ENCODE data around the gene AKNA.

The AKNA gene

DNA sequence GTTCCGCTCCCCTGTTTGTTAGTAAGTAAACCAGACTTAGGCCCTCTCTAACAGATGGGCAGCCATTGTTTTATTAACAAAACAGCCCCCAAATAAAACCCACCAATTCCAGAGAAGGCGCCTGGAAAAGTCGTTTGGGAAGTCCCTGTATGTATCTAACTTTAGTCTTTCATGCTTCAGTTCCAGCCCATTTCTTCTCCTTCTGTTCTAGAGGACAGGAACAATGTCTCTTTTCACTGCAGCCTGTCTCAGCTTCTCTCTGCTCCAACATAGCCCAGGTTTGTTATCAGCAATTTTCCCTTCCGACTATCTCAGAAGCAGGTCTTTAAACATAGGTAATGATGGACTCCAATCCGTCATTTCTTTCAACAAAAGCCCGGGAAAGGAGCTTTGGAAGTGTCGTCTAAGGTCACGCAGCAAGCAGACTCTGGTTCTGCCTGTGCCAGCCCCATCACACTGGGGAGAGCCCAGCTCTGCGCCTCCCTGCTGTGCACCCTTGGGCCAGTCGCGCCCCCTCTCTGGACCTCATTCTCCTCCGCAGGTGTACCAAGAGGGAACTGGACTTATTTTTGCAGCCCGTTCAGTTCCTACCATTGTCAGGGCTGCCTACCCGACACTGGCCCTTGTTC lies 9.6 kb upstream of the AKNA start:
- Histone ChIP-seq H3K9ac (ENCODE audit: low read depth in 1 of 2, low read length in 2 of 2) (peak overlapping the region; percentile 71 to 77), H3K27ac (ENCODE audit: low read depth in 2 of 2, low read length in 2 of 2) (peak overlapping the region; percentile 90 to 95), H3K4me1 (ENCODE audit: control insufficient read depth in 2 of 2, insufficient read depth in 2 of 2, low read length in 2 of 2) (peaks cover 48 to 49% of the 10 kb centered on the region in 2 donors), H3K4me3 (ENCODE audit: low read length in 2 of 2) (peak overlapping the region; percentile 88 to 96), H3K36me3 (ENCODE audit: control insufficient read depth in 2 of 2, insufficient read depth in 2 of 2, low read length in 2 of 2) (no peaks in the 10 kb centered on the region), H3K27me3 (ENCODE audit: control insufficient read depth in 2 of 2, insufficient read depth in 2 of 2, low read length in 2 of 2) (no peaks in the 10 kb centered on the region), H3K9me3 (ENCODE audit: control insufficient read depth in 2 of 2, low read length in 2 of 2) (no peaks in the 10 kb centered on the region)

- Histone ChIP-seq H3K9ac (ENCODE audit: low read depth in 1 of 2, low read length in 2 of 2) (peak overlapping the region; percentile 71 to 77), H3K4me1 (ENCODE audit: control insufficient read depth in 2 of 2, insufficient read depth in 2 of 2, low read length in 2 of 2) (peaks cover 52% of the 10 kb centered on the region in 2 donors), H3K9me3 (ENCODE audit: control insufficient read depth in 2 of 2, low read length in 2 of 2) (no peaks in the 10 kb centered on the region), H3K4me3 (ENCODE audit: low read length in 2 of 2) (peak overlapping the region; percentile 88 to 96), H3K36me3 (ENCODE audit: control insufficient read depth in 2 of 2, insufficient read depth in 2 of 2, low read length in 2 of 2) (no peaks in the 10 kb centered on the region), H3K27me3 (ENCODE audit: control insufficient read depth in 2 of 2, insufficient read depth in 2 of 2, low read length in 2 of 2) (no peaks in the 10 kb centered on the region), H3K27ac (ENCODE audit: low read depth in 2 of 2, low read length in 2 of 2) (peak overlapping the region in 1 of 2 donors; percentile 95)
These were observed 8.9 kb upstream of the AKNA start for GRCh38 chr9:114396558-114397218.

- Histone ChIP-seq H3K9ac (ENCODE audit: low read depth in 1 of 2, low read length in 2 of 2) (no peak overlapping the region), H3K4me3 (ENCODE audit: low read length in 2 of 2) (no peak overlapping the region), H3K4me1 (ENCODE audit: control insufficient read depth in 2 of 2, insufficient read depth in 2 of 2, low read length in 2 of 2) (peaks cover 43 to 45% of the 10 kb centered on the region in 2 donors), H3K27me3 (ENCODE audit: control insufficient read depth in 2 of 2, insufficient read depth in 2 of 2, low read length in 2 of 2) (no peaks in the 10 kb centered on the region), H3K9me3 (ENCODE audit: control insufficient read depth in 2 of 2, low read length in 2 of 2) (no peaks in the 10 kb centered on the region), H3K27ac (ENCODE audit: low read depth in 2 of 2, low read length in 2 of 2) (no peak overlapping the region), H3K36me3 (ENCODE audit: control insufficient read depth in 2 of 2, insufficient read depth in 2 of 2, low read length in 2 of 2) (no peaks in the 10 kb centered on the region)
These were observed 8.0 kb upstream of the AKNA start for GRCh38 chr9:114395768-114396167.

DNA sequence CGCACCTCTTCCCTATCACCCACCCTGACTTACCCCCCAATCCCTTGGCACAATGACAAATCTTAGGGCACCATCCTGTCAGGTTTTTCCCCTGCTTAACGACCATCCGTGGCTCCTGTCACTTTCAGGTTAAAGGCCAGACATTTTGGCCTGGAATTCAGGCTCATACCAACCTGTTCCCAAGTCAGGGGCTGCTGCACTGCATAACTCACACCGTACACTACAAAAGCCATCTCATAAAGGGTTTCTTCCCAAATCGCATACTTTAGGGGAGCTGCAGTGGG lies 7.5 kb upstream of the AKNA start:
- H3K27me3 ChIP-seq (ENCODE audit: control insufficient read depth in 2 of 2, insufficient read depth in 2 of 2, low read length in 2 of 2), result no peaks in the 10 kb centered on the region
- H3K36me3 ChIP-seq (ENCODE audit: control insufficient read depth in 2 of 2, insufficient read depth in 2 of 2, low read length in 2 of 2), result no peaks in the 10 kb centered on the region
- no peaks in the 10 kb centered on the region for H3K9me3 ChIP-seq (ENCODE audit: control insufficient read depth in 2 of 2, low read length in 2 of 2)
- H3K4me1 ChIP-seq (ENCODE audit: control insufficient read depth in 2 of 2, insufficient read depth in 2 of 2, low read length in 2 of 2), result peaks cover 45 to 48% of the 10 kb centered on the region in 2 donors
- H3K9ac ChIP-seq (ENCODE audit: low read depth in 1 of 2, low read length in 2 of 2), result peak overlapping the region; percentile 15 to 58
- H3K4me3 ChIP-seq (ENCODE audit: low read length in 2 of 2), result peak overlapping the region in 1 of 2 donors; percentile 17
- peak overlapping the region; percentile 40 to 61 for H3K27ac ChIP-seq (ENCODE audit: low read depth in 2 of 2, low read length in 2 of 2)

DNA sequence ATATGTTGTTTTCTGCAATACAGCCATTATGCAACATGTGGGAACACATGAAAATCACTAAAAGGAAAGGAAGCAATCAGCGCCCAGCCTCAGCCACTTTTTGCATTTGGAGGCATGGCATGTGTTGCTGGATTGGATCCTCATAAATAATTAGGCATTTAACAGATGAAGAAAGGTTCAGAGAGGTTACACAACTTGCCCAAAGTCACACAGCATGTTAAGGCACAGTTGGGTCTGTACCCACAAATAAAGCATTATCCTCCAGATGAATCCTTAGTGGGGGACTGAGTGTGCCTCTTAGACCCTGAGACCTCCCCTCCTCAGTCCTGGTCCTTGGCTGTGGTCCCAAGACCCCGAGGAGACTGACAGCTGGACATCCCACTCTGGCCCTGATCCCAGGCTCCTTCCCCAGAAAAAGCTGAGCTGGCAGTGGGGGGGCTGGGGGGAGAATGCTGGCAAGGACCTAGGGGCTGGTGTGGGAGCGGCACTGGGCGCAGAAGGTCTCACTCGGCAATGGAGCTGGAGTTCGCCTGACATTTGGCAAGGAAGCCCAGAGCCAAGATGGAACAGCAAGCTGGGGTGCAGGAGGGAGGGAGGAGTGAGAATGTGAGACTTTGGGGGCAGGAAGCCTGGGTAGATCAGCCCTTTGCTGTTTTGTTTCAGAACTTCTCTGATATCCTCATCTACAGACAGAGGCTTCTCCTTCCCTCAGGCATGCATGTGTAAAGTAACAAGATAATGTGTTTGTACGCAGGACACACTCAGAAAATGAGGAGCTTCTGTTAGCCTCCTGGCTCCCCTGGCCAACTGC lies 6.9 kb upstream of the AKNA start:
- peaks cover 45 to 53% of the 10 kb centered on the region in 2 donors for H3K4me1 ChIP-seq (ENCODE audit: control insufficient read depth in 2 of 2, insufficient read depth in 2 of 2, low read length in 2 of 2)
- peak overlapping the region; percentile 15 to 58 for H3K9ac ChIP-seq (ENCODE audit: low read depth in 1 of 2, low read length in 2 of 2)
- no peaks in the 10 kb centered on the region for H3K9me3 ChIP-seq (ENCODE audit: control insufficient read depth in 2 of 2, low read length in 2 of 2)
- H3K27me3 ChIP-seq (ENCODE audit: control insufficient read depth in 2 of 2, insufficient read depth in 2 of 2, low read length in 2 of 2), result no peaks in the 10 kb centered on the region
- H3K36me3 ChIP-seq (ENCODE audit: control insufficient read depth in 2 of 2, insufficient read depth in 2 of 2, low read length in 2 of 2), result no peaks in the 10 kb centered on the region
- peak overlapping the region in 1 of 2 donors; percentile 17 for H3K4me3 ChIP-seq (ENCODE audit: low read length in 2 of 2)
- peak overlapping the region; percentile 45 to 61 for H3K27ac ChIP-seq (ENCODE audit: low read depth in 2 of 2, low read length in 2 of 2)

- H3K36me3 ChIP-seq (ENCODE audit: control insufficient read depth in 2 of 2, insufficient read depth in 2 of 2, low read length in 2 of 2), result peaks cover 0 to 3% of the 10 kb centered on the region in 2 donors
- peaks cover 61 to 63% of the 10 kb centered on the region in 2 donors for H3K4me1 ChIP-seq (ENCODE audit: control insufficient read depth in 2 of 2, insufficient read depth in 2 of 2, low read length in 2 of 2)
- peak overlapping the region; percentile 86 for H3K27ac ChIP-seq (ENCODE audit: low read depth in 2 of 2, low read length in 2 of 2)
- no peaks in the 10 kb centered on the region for H3K9me3 ChIP-seq (ENCODE audit: control insufficient read depth in 2 of 2, low read length in 2 of 2)
- H3K4me3 ChIP-seq (ENCODE audit: low read length in 2 of 2), result peak overlapping the region in 1 of 2 donors; percentile 58
- peak overlapping the region; percentile 53 to 64 for H3K9ac ChIP-seq (ENCODE audit: low read depth in 1 of 2, low read length in 2 of 2)
- no peaks in the 10 kb centered on the region for H3K27me3 ChIP-seq (ENCODE audit: control insufficient read depth in 2 of 2, insufficient read depth in 2 of 2, low read length in 2 of 2)
These were observed 4.9 kb upstream of the AKNA start for GRCh38 chr9:114392749-114393112.

- Histone ChIP-seq H3K4me3 (ENCODE audit: low read length in 2 of 2) (no peak overlapping the region), H3K9ac (ENCODE audit: low read depth in 1 of 2, low read length in 2 of 2) (no peak overlapping the region), H3K4me1 (ENCODE audit: control insufficient read depth in 2 of 2, insufficient read depth in 2 of 2, low read length in 2 of 2) (peaks cover 65 to 66% of the 10 kb centered on the region in 2 donors), H3K27ac (ENCODE audit: low read depth in 2 of 2, low read length in 2 of 2) (no peak overlapping the region), H3K9me3 (ENCODE audit: control insufficient read depth in 2 of 2, low read length in 2 of 2) (no peaks in the 10 kb centered on the region), H3K36me3 (ENCODE audit: control insufficient read depth in 2 of 2, insufficient read depth in 2 of 2, low read length in 2 of 2) (peaks cover 0 to 3% of the 10 kb centered on the region in 2 donors), H3K27me3 (ENCODE audit: control insufficient read depth in 2 of 2, insufficient read depth in 2 of 2, low read length in 2 of 2) (no peaks in the 10 kb centered on the region)
These were observed 3.2 kb upstream of the AKNA start for GRCh38 chr9:114390952-114391351.

- H3K9ac ChIP-seq (ENCODE audit: low read depth in 1 of 2, low read length in 2 of 2), result peak overlapping the region in 1 of 2 donors; percentile 29
These were observed 2.0 kb upstream of the AKNA start for GRCh38 chr9:114389612-114390368.

GRCh38 chr9:114388764-114389375 lies 1.1 kb upstream of the AKNA start:
- H3K9ac ChIP-seq (ENCODE audit: low read depth in 1 of 2, low read length in 2 of 2), result peak overlapping the region; percentile 23 to 92
- peak overlapping the region in 1 of 2 donors; percentile 86 for H3K4me3 ChIP-seq (ENCODE audit: low read length in 2 of 2)
- peaks cover 0 to 3% of the 10 kb centered on the region in 2 donors for H3K36me3 ChIP-seq (ENCODE audit: control insufficient read depth in 2 of 2, insufficient read depth in 2 of 2, low read length in 2 of 2)
- H3K27me3 ChIP-seq (ENCODE audit: control insufficient read depth in 2 of 2, insufficient read depth in 2 of 2, low read length in 2 of 2), result no peaks in the 10 kb centered on the region
- peak overlapping the region; percentile 86 to 90 for H3K27ac ChIP-seq (ENCODE audit: low read depth in 2 of 2, low read length in 2 of 2)
- no peaks in the 10 kb centered on the region for H3K9me3 ChIP-seq (ENCODE audit: control insufficient read depth in 2 of 2, low read length in 2 of 2)
- H3K4me1 ChIP-seq (ENCODE audit: control insufficient read depth in 2 of 2, insufficient read depth in 2 of 2, low read length in 2 of 2), result peaks cover 53% of the 10 kb centered on the region in 2 donors

More at GRCh38 chr9:114389612-114390368, 2.0 kb upstream of the AKNA start:
- peaks cover 54 to 60% of the 10 kb centered on the region in 2 donors for H3K4me1 ChIP-seq (ENCODE audit: control insufficient read depth in 2 of 2, insufficient read depth in 2 of 2, low read length in 2 of 2)
- no peak overlapping the region for H3K4me3 ChIP-seq (ENCODE audit: low read length in 2 of 2)
- H3K36me3 ChIP-seq (ENCODE audit: control insufficient read depth in 2 of 2, insufficient read depth in 2 of 2, low read length in 2 of 2), result peaks cover 0 to 3% of the 10 kb centered on the region in 2 donors
- H3K27me3 ChIP-seq (ENCODE audit: control insufficient read depth in 2 of 2, insufficient read depth in 2 of 2, low read length in 2 of 2), result no peaks in the 10 kb centered on the region
- H3K27ac ChIP-seq (ENCODE audit: low read depth in 2 of 2, low read length in 2 of 2), result peak overlapping the region in 1 of 2 donors; percentile 3
- H3K9me3 ChIP-seq (ENCODE audit: control insufficient read depth in 2 of 2, low read length in 2 of 2), result no peaks in the 10 kb centered on the region

Data from mucosa of rectum (tissue), 2 donors.